Stimulated activated CD4-positive, alpha-beta T cell treated with anti-CD3 and anti-CD28 coated beads, Interleukin-15, amount 100 ng/mL, for 1 hour (primary cell): Measurements from ENCODE around the gene PRTG.
"Not testable (repeated sequence)": the region's sequence is repeated elsewhere in the genome, so short reads cannot be mapped to it uniquely, and the experiment has no call there.

ENCODE experiments used
- DNase-seq, 2 donors: peaks; one replicate each; pipeline ENCODE4 v3.0.0-alpha.2; 2020; ENCODE audit warnings: low read depth in 1 of 2, low spot score in 1 of 2

PRTG gene, protein sequence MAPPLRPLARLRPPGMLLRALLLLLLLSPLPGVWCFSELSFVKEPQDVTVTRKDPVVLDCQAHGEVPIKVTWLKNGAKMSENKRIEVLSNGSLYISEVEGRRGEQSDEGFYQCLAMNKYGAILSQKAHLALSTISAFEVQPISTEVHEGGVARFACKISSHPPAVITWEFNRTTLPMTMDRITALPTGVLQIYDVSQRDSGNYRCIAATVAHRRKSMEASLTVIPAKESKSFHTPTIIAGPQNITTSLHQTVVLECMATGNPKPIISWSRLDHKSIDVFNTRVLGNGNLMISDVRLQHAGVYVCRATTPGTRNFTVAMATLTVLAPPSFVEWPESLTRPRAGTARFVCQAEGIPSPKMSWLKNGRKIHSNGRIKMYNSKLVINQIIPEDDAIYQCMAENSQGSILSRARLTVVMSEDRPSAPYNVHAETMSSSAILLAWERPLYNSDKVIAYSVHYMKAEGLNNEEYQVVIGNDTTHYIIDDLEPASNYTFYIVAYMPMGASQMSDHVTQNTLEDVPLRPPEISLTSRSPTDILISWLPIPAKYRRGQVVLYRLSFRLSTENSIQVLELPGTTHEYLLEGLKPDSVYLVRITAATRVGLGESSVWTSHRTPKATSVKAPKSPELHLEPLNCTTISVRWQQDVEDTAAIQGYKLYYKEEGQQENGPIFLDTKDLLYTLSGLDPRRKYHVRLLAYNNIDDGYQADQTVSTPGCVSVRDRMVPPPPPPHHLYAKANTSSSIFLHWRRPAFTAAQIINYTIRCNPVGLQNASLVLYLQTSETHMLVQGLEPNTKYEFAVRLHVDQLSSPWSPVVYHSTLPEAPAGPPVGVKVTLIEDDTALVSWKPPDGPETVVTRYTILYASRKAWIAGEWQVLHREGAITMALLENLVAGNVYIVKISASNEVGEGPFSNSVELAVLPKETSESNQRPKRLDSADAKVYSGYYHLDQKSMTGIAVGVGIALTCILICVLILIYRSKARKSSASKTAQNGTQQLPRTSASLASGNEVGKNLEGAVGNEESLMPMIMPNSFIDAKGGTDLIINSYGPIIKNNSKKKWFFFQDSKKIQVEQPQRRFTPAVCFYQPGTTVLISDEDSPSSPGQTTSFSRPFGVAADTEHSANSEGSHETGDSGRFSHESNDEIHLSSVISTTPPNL

DNA sequence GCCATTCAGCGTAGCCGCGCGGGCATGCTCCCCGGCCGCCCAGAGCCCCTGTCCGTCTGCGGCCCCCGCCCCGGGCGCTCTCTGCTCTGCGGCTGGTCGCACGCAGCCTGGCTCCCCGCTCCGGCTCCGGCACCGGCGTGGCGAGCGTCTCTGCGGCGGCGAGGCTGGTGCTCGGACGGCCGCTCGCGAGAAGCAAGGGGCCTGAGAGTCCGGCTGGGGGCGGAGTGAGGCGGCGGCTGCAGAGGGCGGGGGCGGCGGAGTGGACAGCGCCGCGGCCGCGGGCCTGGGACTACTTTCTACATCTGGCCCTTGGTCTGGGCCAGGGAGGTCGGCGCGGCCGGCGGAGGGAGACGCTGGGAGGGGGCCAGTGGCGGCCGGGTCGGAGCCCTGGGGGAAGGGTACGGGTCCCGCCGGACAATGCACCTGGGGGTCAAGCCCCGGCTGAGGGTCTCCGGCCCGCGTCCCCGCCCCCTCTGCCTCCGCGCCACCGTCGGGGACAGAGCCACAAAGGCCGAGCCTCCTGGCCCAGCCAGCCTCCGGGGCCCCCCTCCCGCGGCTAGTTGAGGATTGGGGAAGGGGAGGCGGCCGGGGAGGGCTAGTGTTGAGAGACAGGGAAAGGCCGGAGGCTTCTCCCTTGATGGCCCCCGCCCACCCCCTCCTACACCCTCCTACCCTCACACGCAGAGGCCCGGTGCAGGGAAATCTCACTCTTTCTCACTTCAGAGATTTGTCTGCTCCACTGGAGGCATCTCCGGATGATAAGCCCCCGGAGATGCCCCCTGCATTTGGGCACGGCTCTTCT, at the start of gene PRTG:
TSS of gene PRTG (minus strand) at position 226 of the 802 bp plus-strand sequence. CDS start at position 5, 221 bp downstream.
- no peak for DNase-seq

DNA sequence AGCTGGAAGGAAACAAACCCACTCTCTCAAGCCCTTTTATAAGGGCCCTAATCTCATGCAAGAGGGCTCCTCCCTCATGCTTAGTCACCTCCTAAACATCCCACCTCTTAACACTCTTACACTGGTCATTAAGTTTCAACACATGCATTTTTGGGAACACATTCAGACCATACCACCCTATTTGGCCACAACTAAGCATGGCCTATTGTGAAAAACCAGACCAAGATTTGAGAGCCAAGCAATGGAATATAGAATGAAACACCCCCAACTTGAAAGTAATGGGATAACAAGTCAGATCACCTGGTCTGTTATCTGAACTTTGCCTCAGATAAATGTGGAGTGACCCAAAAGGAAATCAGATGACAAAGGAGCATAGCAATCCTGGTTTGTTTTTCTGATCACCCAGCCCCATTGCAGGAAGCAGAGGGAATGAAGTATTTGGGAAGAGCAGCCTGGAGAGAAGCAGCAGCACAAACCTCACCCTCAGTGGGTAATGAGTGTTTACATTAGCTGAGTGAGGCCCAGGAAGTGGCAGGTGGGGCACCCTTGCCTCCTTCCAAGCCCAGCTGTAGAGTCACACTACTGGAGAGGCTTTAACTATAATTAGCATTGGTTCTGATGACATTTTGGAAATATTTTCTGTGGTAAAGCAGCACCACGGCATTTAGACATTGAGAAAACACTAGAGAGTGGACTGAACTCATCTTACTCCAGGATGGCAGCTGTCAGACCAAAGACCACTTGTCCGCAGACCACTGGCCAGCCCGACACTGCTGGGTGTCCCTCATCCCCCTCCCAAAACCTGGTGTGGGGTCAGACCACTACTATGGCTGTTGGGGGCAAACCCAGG, 48.8 kb upstream of the PRTG start:
- DNase-seq = no peak

DNA sequence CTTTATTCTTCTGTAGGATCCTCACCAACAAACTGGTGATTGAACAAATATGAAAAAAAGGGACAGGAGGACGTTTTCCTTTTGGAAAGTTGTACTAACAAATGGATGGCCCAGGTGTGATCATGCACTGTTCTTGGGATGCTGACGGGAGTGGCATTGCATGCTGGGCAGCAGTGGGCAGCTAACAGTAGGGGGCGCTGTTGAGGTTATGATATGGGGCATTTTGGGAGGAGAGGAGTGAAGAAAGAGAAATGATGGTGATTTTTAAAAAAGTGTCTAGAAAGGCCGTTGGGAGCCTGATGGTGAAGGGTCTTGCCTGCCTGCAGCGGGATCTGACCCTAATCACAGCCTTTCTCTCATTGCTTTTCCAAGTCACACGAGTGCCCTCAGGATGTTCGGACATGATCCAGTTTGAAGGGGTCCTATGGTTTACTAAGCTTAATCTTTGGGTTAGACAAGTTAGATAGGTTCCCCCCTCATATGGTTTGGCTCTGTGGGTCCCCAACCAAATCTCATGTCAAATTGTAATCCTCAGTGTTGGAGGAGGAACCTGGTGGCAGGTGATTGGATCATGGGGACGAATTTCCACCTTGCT, 46.2 kb upstream of the PRTG start:
- peak; percentile 4 to 6 for DNase-seq

DNA sequence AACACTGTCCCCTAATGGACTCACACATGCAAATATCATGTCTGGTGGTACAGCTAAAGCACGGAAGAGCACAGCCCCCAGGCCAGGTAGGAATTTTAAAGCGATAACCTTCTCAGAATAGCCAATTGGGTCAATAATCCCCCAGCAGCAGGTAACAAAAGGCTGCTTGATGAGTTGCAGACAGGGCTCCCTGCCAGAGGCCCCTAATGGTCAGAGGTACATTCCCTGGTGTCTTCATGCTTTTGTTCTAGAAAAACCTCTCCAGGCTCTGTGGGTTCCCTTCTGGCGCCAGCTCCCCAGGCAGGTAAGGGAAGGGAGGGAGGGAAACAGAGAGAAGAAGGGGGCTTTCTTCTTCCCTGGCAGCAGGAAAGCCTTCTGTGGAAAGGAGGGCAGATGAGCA, 43.4 kb upstream of the PRTG start:
- DNase-seq = no peak

DNA sequence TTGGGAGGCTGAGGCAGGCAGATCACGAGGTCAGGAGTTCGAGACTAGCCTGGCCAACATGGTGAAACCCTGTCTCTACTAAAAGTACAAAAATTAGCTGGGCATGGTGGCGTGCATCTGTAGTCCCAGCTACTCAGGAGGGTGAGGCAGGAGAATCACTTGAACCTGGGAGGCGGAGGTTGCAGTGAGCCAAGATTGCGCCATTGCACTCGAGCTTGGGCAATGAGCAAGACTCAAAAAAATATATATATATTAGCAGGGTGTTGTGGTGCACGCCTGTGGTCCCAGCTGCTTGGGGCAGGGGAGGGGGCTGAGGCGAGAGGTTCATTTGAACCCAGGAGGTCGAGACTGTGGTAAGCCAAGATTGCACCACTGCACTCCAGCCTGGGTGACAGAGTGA, 42.6 kb upstream of the PRTG start:
- not testable (repeated sequence) for DNase-seq

DNA sequence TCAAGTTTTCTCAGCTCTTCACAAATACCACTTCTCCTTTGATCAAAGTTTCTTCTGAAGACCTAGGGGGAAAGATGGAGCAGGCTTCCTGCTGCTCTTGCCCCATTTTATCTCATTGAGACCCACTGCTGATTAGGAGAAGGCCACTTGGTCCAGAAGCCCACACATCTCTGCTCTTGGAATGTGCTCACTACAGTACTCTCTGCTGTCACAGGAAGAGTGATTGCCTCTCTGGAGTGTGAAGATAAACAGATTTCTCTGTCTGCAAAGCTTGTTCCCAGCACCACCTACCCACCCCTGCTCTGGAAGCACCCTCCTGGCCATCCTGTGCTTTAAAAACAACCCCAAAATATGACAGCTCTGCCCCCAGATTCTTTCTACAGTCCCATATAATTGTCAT, 41.3 kb upstream of the PRTG start:
- no peak for DNase-seq

DNA sequence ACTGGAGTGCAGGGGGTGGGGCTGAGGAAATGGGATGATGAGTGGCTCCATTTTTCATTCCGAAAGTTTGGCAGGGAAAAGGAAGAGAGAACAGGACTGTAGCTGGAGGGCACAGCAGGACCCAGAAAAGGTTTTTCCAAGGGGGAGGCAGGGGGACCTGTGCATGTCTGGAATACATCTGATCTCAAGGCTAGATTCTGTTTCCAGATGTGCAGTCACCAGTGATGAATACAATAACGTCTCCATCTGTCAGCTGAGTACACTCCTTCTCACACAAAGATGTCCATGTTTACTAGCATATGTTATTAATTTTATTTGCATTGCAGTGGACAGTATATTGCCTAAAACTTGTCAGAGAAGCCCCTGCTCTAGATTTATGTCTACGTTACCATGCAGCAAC, 39.9 kb upstream of the PRTG start:
- no peak for DNase-seq

DNA sequence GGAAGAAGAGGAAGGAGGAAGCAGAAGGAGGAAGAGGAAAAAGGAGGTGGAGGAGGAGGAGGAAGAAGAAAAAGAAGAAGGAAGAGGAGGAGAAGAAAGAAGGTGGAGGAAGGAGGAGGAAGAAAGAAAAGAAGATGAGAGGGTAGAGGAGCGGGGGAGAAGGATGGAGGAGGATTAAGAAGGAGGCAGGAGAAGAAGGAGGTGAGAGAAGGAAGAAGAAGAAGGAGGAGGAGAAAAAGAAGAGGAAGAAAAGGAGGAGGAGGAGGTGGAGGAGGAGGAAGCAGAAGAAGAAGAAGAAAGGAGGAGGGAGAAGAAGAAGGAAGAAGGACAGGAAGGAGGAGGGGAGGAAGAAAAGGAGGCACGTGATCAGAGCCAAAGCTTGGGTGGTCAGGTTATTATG, 37.3 kb upstream of the PRTG start:
- DNase-seq = no peak

DNA sequence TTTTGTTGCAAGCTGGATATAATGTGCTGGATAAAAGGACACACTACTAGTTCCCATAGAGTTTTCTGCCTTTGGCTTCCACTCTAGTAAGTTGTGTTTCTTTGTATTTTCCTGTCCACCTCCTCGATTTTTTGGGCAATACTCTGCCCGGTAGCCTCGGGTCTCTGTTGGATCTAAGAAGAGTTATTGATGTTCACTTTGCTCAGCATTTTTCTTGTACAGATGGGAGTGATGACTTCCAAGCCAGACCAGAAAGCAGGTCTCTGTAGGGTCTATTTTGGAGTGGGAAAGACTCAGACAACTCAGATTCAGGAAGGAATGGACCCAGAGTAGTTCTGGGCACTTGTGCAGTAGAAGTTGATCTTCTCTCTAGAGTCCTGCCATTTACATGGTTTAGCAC, 36.0 kb upstream of the PRTG start:
- DNase-seq = no peak

DNA sequence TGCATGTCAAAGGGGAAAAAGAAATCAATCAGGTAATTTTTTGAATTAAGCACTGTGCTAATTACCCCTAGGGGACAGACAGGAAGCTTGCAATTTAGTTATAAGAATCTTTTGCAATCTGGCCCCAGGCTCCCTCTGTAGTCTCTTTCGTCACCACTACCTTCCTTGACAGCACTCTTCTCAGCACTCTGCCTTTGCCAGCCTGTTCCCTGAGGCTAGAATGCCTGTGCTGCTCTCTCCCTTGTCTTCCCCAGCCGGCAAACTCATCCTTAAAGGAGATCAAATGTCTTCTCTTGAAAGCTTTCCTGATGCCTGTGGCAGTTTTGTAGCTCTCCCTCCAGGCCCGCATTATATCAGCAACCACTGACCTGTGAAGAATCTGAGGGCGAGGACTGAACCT, 32.4 kb upstream of the PRTG start:
- DNase-seq = no peak

DNA sequence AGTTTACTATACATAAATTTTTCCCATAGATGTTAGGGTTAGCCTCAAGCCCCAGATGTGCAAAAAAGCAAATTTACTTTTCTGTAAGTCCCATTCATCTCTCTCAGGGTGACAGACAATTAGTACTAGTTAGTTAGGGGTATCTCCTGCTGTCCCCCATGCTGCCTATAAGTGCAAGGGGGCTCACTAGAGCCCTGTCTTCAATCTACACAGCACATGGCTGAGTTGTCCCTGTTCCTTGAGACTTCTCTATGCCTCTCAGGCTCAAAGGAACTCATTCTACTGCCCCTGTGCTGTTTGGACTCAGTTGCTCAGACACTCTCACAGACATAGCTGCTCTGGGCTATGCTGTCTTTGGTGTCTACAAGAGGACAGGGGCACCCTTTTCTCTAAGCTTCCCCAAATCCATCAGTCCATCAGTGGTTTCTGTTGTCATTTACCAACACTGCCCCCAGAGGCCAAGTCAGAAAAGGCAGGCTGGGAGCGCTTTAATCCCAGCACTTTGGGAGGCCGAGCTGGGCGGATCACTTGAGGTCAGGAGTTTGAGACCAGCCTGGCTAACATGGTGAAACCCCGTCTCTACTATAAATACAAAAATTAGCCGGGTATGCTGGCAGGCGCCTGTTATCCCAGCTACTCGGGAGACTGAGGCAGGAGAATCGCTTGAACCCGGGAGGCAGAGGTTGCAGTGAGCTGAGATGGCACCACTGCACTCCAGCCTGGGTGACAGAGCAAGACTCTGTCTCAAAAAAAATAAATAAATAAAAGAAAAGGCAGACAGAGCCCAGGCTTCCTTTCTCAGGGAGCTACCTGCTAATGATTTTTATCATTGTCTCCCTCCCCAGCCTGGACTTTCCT, 31.4 kb upstream of the PRTG start:
- DNase-seq = peak in 1 of 2 donors; percentile 12

DNA sequence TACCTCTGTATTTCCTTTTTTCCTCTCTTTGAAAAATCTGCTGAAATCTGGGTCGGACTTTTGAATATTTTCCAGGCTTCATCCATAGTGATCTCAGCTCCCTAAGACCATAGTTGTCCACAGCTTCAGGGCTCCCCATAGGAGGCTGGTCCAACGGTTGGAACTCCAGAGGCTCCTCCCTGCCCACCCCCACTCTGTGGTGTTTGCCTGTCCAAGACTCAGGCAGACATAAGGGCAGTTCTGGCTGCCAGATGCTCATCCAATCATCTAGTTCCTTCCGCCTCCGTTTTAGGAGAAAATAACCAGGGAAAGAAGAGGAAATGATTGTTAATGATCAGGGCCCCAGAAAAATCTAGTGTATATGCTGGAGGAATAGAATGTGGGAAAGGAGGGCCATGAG, 27.9 kb upstream of the PRTG start:
- no peak for DNase-seq

DNA sequence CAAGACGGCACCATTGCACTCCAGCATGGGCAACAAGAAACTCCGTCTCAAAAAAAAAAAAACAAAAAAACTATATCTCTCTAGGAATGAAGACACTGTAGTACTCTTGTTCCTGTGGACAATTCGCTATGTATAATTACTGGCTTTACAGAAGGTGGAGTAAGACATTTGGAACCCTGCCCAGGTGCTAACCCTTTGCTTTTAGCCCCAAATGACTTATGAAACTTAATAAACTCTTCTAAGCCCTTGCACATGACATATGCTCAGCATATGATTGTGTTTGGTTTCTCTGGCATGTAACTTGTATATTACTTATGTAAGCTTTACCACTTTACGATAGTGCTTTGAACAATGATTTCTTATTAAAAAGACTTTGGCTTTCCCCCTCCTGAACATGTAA, 27.3 kb upstream of the PRTG start:
- no peak for DNase-seq

DNA sequence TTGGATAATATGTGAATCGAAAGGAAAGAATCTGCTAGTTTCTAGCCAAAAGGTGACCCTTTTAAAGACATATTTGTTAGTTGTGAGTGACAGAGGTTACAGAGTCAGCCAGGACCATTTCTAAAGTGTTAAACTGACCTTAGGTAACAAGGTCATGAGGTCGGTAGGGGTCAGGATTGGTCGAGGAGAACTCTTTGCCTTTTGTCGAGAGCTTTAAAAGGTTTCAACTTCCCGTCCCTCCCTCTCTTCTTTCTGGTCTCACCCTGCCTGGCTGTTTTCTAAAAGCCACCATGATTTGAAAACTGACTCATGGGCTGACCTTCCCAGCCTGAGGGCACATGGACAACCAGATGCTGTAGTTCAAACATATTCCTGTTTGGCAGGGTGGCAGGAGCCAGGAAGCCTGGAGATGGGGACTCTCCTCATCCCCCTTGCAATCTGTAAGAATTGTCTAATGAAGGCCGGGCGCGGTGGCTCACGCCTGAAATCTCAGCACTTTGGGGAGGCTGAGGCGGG, 25.8 kb upstream of the PRTG start:
- DNase-seq = no peak

DNA sequence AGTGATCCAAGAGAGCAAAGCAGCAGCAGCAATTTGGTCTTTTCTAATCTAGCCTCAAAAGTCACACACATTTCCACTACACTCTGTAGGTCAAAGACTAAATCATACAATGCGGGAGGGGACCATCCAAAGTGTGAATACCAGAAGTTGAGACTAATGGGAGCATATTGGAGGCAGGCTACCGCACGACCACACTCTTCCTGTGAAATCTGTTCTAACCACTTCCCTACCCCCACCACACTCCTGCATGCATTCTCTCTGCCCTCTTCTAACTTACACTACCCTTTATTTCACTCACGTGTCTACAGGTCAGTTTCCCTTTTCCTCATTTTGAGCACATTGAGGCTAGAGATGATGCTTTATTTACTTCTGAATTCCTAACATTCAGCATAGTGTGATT, 23.7 kb upstream of the PRTG start:
- no peak for DNase-seq

DNA sequence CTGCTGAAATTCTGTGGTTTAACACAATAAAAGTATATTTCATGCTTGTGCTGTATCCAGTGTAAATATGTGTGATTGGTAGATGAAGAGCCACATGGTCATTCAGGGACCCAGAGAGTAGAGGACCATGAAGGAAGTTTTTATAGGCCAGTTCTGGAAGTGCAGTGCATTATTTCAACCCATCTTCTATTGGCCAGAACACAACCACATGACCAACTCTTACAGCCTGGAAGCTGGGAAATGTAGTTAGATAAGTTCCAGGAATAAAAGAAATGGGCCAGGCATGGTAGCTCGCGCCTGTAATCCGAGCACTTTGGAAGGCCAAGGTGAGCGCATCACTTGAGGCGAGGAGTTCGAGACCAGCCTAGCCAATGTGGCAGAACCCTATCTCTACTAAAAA, 21.4 kb upstream of the PRTG start:
- DNase-seq = no peak

DNA sequence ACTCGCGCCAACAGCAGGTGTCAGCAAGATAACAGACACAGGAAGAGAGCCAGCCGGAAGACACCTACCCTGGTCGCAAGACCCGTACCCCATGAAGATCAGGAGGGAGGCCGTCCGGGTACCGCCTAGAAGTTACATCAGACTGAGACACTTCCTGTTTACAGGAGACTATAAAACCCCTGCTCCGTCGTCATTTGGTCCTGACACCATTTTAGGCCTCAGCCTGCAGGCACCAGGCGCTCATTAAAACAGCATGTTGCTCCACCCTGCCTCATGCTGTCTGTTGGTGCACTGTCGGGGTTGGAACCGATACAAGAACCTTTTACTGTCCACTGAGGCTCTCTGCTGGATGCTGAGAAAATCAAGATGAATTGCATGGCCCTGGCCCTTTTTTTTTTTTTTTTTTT, 15.6 kb upstream of the PRTG start:
- no peak for DNase-seq

DNA sequence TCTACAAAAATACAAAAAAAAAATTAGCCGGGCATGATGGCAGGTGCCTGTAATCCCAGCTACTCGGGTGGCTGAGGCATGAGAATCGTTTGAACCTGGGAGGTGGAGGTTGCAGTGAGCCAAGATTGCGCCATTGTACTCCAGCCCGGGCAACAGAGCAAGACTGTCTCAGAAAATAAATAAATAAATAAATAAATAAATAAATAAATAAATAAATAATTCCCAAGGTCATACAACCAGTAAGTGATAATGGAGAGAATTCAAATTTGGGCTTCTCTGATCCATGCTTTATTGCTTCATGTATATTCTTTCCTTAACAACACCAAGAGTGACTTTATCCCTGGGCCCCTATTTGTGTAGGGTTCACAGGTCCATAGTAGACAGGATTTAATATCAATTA, 10.5 kb upstream of the PRTG start:
- not testable (repeated sequence) for DNase-seq
